Ishikawa (cell line): Measurements from ENCODE around the gene NSUN6.

Experiments
- CEBPB ChIP-seq: IDR thresholded peaks from 2 replicates; pipeline ENCODE4 v1.6.1; 2012
- CREB1 ChIP-seq: IDR thresholded peaks from 2 replicates; pipeline ENCODE4 v1.6.1; 2012; ENCODE audit warnings: low read depth
- EP300 ChIP-seq: IDR thresholded peaks from 2 replicates; pipeline ENCODE4 v1.6.1; 2012; ENCODE audit warnings: borderline replicate concordance
- FOXM1 ChIP-seq: IDR thresholded peaks from 2 replicates; pipeline ENCODE4 v1.6.1; 2012; ENCODE audit warnings: low read depth, borderline replicate concordance
- MAX ChIP-seq: IDR thresholded peaks from 2 replicates; pipeline ENCODE4 v1.6.1; 2012
- NFIC ChIP-seq: IDR thresholded peaks from 2 replicates; pipeline ENCODE4 v1.6.1; 2012
- RAD21 ChIP-seq: IDR thresholded peaks from 2 replicates; pipeline ENCODE4 v1.6.1; 2012; ENCODE audit warnings: low read depth
- REST ChIP-seq: IDR thresholded peaks from 2 replicates; pipeline ENCODE4 v1.6.1; 2012; ENCODE audit warnings: low read depth, mild to moderate bottlenecking
- TAF1 ChIP-seq: IDR thresholded peaks from 2 replicates; pipeline ENCODE4 v1.6.1; 2012; ENCODE audit warnings: low read depth, mild to moderate bottlenecking
- TCF12 ChIP-seq: IDR thresholded peaks from 2 replicates; pipeline ENCODE4 v1.6.1; 2012; ENCODE audit warnings: low read depth
- USF1 ChIP-seq: IDR thresholded peaks from 2 replicates; pipeline ENCODE4 v1.6.1; 2012
- YY1 ChIP-seq: IDR thresholded peaks from 2 replicates; pipeline ENCODE4 v1.6.1; 2012; ENCODE audit warnings: low read depth

- no peak for TF ChIP-seq YY1
- TF ChIP-seq NFIC, result no peak
- no peak for TF ChIP-seq RAD21
- TF ChIP-seq EP300, result no peak
- no peak for TF ChIP-seq CEBPB
- no peak for TF ChIP-seq FOXM1
- no peak for TF ChIP-seq CREB1
- no peak for TF ChIP-seq MAX
- no peak for TF ChIP-seq TCF12
- no peak for TF ChIP-seq TAF1
- TF ChIP-seq REST, result no peak
- no peak for TF ChIP-seq USF1
Measured at GRCh38 chr10:18557960-18558359, 93.4 kb downstream of the NSUN6 start.
